GDM1 (cell line): Measurements from ENCODE around the gene FHIP1B.
"Not testable (repeated sequence)": the region's sequence is repeated elsewhere in the genome, so short reads cannot be mapped to it uniquely, and the experiment has no call there.

Source experiments
- DNase-seq: peaks from one replicate; lab custom pipeline; 2025; lab: John Stamatoyannopoulos, UW

FHIP1B gene

DNA sequence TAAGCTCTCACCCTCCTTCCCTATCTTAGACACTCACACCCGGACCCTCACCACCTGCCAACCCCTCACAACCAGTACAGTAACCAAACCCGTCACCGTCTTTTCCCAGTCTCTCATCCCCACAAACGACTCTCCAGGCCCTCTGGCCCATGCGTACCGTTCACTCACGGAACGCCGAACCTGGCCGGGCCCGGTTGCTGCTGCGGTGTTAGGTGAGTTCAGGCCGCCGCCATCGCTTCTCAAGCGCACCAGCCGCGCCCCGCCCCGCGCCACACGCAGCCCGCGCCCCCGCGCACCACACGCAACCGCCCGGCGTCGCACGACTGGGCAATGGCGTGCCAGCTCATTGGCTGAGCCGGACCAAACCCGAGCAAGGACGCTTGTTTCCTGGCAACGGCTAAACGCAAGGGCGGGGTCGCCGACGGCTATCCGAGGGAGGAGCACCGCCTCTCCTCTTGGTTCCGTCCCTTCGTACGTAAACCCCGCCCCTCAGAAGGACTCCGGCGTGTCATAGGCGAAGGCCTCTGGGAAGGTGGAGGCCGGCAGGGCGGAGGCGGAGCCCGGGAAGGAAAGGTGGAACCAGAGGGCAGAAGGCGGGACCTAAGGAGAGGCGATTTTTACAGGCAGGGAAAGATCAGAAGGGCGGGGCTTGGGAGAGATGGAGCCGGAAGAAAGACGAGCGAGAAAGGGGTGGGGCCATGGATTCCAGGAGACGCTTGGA is at the start of gene FHIP1B:
TSS of gene FHIP1B (minus strand) at position 250 of the 721 bp plus-strand sequence. CDS start 10,120 bp downstream, outside the sequence.
- DNase-seq, result peak; percentile 100

- DNase-seq, result no peak
Measured at GRCh38 chr11:6283453-6284023, 49.1 kb upstream of the FHIP1B start.

- DNase-seq, result not testable (repeated sequence)
Measured at GRCh38 chr11:6280809-6281208, 46.4 kb upstream of the FHIP1B start.

DNA sequence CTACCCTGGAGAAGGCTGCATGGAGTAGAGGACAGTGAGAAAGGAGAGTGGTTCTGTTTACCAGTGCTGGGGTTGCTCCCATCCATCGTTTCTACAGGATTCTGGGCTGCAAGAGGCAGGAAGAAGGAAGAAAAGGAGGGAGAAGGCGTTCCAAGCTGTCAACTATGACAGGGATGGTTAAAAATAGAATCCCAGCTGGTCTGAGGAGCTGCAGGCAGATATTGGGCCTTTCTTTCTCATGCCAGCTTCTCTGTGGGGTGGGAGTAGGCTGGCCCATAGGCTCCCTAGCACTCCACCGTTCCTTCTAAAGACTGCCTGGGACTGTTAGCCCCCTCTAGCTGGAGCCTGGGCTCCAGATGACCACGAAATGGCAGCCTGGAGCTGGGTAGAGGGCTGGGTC is 38.8 kb upstream of the FHIP1B start:
- no peak for DNase-seq

DNA sequence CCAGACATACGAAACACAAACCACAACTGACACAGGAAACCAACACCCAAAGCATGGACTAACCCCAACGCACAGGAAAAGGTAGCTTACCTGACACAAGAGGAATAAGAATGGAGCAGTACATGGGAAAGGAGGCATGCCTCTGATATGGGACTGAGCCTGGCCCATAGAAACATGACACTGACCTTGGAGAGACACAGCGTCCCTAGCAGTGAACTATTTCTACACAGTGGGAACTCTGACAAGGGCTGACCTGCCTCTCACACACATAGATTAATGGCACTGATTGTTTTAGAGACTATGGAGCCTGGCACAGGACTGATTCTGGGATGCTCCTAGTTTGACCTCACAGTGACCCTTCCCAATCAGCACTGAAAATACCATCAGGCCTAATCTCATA is 37.2 kb upstream of the FHIP1B start:
- DNase-seq, result no peak

GRCh38 chr11:6270584-6271246 is 36.3 kb upstream of the FHIP1B start:
- DNase-seq, result no peak

DNA sequence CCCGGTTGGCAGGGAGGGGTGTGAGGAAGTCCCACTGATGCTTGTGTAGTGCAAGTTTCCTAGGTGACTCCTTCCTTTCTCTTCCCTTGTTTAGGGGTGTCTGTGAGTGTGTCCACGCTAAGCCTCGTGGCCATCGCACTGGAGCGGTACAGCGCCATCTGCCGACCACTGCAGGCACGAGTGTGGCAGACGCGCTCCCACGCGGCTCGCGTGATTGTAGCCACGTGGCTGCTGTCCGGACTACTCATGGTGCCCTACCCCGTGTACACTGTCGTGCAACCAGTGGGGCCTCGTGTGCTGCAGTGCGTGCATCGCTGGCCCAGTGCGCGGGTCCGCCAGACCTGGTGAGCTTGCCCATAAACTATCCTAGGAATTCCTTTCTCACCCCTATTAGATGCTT is 35.6 kb upstream of the FHIP1B start:
- no peak for DNase-seq

DNA sequence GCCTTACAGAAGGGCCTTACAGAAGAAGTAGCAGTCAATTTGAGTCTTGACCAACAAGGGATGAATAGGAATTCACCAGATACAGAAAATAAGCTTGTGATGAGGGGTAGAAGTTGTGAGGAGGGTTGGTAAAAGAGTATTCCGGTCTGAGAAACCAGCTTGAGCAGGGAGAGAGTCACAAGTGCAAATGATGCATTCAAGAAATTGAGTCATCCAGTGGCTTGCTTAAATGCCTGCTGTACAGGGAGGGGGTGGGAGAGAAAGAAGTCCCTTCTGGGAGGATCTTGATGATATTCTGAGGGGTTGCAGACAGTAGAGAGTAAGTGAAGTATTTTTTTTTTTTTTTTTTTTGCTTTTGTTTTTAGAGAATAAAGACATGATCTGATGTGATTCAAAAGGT is 34.4 kb upstream of the FHIP1B start:
- DNase-seq, result no peak

- no peak for DNase-seq
Measured at GRCh38 chr11:6263662-6264061, 29.2 kb upstream of the FHIP1B start.

GRCh38 chr11:6260207-6260726 is 25.8 kb upstream of the FHIP1B start:
- DNase-seq, result no peak

DNA sequence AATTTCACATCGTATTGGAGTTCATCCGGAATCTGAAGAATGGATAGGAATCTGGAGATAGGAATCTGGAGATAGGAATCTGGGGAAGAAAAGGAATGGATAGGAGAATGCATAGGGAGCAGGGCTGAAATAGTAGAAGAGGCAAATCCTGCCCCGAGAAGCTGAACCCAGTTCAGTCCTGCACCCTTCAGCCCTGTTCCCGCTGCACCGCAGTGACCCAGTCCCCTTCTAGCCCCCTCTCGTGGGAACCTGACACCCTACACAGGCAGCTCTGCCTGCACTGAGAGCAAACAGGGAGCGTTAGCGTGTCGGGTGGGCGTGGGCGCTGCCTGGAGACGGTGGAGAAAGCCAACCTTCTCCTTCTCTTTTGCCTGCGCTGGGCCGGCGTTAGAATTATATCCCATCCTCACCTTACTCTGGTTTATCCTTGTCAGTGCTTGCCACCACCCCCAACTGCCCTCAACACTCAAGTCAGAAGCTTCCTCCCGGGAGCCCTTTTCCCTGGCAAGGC is 24.2 kb upstream of the FHIP1B start:
- DNase-seq, result no peak

- DNase-seq, result no peak
Measured at GRCh38 chr11:6258141-6258540, 23.7 kb upstream of the FHIP1B start.

GRCh38 chr11:6253197-6253596 is 18.8 kb upstream of the FHIP1B start:
- no peak for DNase-seq

GRCh38 chr11:6251990-6252473 is 17.6 kb upstream of the FHIP1B start:
- DNase-seq, result no peak

DNA sequence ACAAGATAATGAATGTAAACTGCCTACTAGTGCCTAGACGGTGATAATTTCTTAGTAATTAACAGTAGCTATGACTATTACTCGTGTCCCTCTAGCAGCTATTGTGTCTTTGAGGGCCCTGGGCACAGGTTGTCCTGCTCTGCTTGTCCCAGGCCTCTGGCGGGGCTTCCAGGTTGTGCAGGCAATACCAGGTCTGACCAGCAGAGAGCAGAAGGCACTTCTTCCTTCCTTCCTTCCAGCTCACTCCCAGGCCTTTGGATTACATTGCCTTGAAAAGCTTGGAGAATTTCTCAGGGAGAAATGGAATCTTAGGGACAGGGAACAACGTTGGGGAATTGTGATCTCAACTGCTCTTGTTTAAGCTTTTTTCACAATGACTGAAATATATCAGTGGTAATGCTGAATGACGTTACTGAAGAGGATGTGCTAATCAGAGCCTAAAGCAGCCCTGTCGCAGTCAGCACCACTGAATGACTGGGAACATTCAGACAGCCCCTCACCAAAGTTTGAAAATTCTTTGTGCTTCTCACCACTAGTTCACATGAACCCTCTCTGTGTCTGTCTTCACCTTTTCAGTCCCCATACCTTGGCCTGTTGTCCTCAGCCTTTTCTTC is 16.8 kb upstream of the FHIP1B start:
- no peak for DNase-seq

- DNase-seq, result no peak
Measured at GRCh38 chr11:6249770-6250555, 15.5 kb upstream of the FHIP1B start.

DNA sequence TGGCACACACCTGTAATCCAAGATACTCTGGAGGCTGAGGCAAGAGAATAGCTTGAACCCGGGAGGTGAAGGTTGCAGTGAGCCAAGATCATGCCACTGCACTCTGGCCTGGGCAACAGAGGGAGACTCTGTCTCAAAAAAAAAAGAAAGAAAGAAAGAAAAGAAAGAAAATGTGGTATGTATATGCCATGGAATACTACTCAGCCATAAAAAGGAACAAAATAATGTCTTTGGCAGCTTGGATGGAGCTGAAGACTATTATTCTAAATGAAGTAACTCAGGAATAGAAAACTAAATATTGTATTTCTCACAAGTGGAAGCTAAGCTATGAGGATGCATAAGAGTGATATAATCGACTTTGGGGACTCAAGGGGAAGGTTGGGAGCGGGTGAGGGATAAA is 14.5 kb upstream of the FHIP1B start:
- not testable (repeated sequence) for DNase-seq

DNA sequence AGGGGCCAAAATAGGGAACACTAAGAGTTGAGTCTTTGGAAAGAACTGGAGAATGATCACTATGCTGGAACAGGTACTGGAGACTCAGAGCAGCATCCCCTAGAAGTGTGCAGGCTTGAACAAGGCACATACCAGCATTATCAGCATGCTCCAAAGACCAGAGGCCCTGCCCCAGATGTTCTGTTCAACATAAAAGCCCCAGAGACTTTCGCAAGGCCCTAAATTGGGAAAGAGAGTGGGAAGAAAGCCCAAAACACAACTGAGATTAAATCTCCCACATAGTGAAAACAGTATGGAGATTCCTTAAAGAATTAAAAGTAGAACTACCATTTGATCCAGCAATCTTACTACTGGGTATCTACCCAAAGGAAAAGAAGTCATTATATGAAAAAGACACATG is 13.8 kb upstream of the FHIP1B start:
- DNase-seq, result no peak

DNA sequence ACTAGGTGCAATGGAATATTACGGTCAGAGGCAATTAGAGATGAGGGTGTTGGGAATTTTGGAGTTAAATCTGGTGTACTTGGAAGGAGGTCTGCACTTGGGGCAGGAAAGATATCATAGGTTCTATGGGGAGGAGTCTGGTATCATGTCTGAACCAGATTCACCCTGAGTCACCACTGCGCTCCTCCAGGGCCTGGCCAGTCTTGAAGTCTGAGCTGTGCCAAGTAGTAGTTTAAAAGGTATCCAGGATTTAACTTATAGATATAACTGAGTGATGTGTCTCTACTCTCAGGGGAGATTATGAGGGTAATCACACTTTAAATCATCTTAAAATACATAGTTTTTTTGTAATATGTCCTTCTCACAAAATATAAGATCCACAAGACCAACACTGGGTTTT is 11.1 kb upstream of the FHIP1B start:
- DNase-seq, result no peak

- no peak for DNase-seq
Measured at GRCh38 chr11:6241316-6241715, 6.9 kb upstream of the FHIP1B start.

GRCh38 chr11:6240781-6241180 is 6.3 kb upstream of the FHIP1B start:
- DNase-seq, result peak; percentile 28

DNA sequence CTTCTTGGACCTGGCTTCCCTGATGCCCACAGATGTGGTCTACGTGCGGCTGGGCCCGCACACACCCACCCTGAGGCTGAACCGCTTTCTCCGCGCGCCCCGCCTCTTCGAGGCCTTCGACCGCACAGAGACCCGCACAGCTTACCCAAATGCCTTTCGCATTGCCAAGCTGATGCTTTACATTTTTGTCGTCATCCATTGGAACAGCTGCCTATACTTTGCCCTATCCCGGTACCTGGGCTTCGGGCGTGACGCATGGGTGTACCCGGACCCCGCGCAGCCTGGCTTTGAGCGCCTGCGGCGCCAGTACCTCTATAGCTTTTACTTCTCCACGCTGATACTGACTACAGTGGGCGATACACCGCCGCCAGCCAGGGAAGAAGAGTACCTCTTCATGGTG is 5.7 kb upstream of the FHIP1B start:
- no peak for DNase-seq
